ENCODE results near the gene OIP5.
"Not testable (repeated sequence)": the region's sequence is repeated elsewhere in the genome, so short reads cannot be mapped to it uniquely, and the experiment has no call there.

OIP5 gene

DNA sequence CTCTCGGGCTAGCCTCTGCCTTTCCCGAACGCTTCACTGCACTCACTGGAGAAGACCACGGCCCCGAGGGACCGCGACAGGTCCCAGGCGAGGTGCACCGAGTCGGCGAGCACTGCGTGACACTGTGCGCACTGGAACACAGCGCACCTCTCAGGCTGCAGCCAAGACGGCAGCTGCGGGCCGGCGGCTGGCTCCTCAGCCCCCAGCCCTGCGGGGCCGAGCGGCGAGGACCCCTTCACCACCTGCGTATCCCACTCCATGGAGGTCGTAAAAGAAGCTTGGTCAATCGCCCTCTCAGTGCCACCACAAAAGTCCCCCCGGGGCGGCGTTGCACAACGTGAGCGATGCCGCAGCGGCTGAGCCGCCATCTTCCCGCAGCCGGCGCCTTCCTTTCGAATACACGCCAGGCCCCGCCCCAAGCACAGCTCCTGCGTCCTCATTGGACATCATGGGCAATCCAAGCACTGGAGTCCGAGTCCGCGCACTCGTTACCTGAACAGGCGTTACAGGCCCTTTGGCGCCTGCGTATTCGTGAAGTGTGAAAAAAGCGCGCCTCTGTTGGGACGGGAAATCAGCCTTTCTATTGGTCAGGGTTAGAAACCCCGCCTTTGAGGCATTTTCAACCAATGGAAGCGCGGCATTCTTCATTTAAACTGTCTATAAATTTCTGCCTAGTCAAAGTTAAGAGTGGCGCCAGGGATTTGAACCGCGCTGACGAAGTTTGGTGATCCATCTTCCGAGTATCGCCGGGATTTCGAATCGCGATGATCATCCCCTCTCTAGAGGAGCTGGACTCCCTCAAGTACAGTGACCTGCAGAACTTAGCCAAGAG is at the start of gene OIP5, which contains the start of gene NUSAP1:
Gene OIP5, minus strand, starts transcription at position 398 of the 832 bp plus-strand sequence. Its CDS starts 30 bp downstream, at position 368.
Gene NUSAP1, plus strand, starts transcription at position 688 of the 832 bp plus-strand sequence. Its CDS starts 77 bp downstream, at position 765.
- peak; percentile 29 to 97 (median 89) for DNase-seq

GRCh38 chr15:41377978-41378377 is 45.6 kb upstream of the OIP5 start:
- DNase-seq = no peak

- DNase-seq = no peak
These were observed 35.0 kb upstream of the OIP5 start for GRCh38 chr15:41367418-41367817.

- no peak for DNase-seq
These were observed 22.0 kb upstream of the OIP5 start for GRCh38 chr15:41354371-41354770.

- no peak for DNase-seq
These were observed 17.8 kb upstream of the OIP5 start for GRCh38 chr15:41350057-41350717.

- no peak for DNase-seq
These were observed 14.8 kb upstream of the OIP5 start for GRCh38 chr15:41347236-41347635.

DNA sequence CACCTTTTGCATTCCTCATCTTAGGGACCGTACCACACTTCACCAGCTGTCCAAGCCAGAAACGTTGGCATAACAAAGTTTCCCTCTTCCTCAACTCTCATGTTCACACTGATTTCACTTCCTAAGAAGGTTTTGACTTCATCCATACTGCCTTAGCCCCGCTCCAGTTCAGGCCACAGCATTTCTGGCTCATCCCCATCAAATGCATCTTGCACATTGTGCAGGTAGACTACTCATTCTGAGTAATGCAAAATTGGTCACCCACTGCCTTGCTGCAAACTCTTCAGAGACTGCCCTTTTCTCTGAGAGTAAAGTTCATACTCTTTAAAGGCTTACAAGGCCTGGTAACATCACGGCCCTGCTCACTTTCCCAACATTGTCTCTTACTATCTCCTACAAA is 9.1 kb upstream of the OIP5 start:
- DNase-seq = no peak

DNA sequence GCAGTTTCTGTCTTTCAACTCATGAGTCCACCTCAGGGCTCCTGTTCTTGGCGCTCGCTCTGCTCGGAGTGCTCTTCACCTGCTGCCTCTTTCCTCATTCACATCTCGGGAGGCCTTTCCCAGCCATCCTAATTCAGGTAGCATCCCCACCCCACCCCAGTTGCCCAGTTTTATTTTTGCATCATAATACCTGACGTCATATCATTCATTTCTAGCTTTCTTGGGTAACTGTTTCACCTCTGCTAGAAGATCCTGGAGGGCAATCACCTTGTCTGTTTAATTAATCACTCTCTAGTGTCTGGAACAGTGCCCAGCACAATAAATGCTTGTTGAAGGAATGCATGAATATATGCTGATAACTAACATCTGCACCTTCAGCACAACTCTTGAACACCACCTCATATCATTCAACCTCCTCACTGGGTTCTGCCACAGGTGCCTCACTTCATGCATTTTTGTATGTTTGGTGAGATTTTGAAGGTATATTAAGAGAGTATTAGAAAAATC is 7.9 kb upstream of the OIP5 start:
- no peak for DNase-seq

- no peak for DNase-seq
These were observed 5.5 kb upstream of the OIP5 start for GRCh38 chr15:41337631-41338522.

GRCh38 chr15:41337047-41337446 is 4.7 kb upstream of the OIP5 start:
- DNase-seq = no peak

GRCh38 chr15:41336549-41336948 is 4.2 kb upstream of the OIP5 start:
- no peak for DNase-seq

DNA sequence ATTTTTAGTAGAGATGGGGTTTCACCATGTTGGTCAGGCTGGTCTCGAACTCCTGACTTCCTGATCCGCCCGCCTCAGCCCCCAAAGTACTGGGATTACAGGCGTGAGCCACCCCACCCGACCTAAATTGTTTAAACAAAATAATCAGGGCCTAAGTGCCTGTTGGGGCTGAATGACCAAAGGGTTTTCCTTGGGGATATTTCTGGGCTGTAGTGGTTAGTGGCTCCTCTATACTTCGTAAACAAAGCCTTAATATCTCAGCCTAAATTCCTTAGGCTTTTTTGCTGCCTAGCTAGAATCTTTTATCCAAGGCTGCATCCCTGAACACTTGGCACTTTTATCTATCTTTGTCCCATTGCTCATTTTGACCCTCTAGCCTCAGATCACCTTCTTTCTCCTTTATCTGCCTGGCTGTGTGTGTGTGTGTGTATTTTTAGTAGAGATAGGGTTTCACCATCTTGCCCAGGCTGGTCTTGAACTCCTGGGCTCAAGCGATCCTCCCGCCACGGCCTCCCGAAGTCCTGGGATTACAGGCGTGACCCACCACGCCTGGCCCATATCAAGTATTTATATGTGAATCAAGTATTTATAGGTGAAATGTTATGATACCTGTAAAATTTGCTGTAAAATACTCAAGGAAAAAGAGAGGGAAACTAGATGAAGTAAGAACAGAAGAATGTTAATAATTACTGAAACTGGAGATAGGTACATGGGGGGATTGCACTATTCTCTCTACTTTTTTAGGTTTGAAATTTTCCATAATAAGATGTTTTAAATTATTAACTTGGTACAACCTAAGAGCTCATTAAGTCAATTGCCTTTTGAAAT is 2.1 kb upstream of the OIP5 start:
- DNase-seq = no peak

DNA sequence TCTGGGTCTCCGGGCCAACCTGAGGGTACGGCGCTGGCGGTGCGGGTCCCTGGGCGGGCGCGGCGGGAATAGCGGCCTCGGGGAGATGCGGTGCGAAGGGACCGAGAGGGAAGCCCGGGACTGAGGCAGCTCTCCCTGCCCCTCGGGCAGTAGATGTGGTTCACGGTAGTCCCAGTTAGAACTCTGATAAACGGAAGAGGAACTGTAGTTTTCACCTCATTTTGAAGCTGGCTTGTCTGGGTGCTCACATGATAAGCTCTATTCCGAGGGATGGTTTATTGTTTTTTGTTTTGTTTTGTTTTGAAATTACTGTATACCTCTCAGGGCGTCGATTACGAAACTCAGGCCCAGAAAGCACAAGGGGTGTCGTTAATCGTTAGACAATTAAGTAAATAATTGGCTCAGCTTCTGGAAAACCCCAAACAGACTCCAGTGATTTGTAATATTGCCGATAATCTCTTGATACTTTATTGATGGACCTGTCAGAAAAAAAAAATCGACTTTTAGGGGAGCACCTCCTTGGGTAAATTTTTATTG is 703 bp upstream of the OIP5 start:
- peak in 2 of 51 donors; percentile 14 to 32 for DNase-seq

- DNase-seq = peak in 6 of 51 donors; percentile 3 to 38 (median 16)
These were observed 578 bp downstream of the OIP5 start for GRCh38 chr15:41331833-41332193.

DNA sequence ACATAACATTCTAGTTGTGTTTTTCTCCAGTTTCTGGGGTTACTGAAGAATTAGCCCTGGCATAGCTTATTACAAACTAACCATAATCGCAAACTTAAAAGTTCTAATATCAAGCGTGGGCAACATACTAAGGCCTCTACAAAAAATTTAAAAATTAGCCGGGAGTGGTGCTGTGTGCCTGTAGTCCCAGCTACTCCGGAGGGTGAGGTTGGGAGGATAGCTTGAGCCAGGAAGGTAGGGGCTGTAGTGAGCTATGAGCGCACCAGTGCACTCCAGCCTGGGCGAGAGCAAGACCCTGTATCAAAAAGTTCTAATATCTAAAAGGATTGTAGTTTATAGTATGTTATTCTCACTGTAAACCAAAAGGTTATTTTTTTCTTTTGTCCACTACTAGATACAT is 1.1 kb downstream of the OIP5 start:
- no peak for DNase-seq

- no peak for DNase-seq
These were observed 8.8 kb downstream of the OIP5 start for GRCh38 chr15:41323611-41324010.

GRCh38 chr15:41320805-41321330 is 11.5 kb downstream of the OIP5 start:
- not testable (repeated sequence) for DNase-seq

- no peak for DNase-seq
These were observed 23.0 kb downstream of the OIP5 start for GRCh38 chr15:41309226-41309905.

DNA sequence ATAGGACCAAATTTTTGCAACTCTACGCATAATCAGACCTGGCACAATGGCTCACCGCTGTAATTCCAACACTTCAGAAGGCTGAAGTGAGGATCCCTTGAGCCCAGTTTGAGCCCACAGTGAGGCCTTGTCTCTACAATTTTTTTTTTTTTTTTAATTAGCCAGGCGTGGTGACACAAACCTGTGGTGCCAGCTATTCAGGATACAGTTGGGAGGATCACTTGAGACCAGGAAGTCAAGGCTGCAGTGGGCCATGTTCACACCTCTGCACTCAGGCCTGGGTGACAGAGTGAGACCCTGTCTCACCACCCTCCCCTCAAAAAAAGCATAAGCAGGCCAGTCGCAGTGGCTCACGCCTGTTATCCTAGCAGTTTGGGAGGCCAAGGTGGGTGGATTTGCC is 24.7 kb downstream of the OIP5 start:
- DNase-seq = no peak

Measured in hypothalamus (tissue), 51 donors.